SU-DHL-6 (cell line): Measurements from ENCODE around the gene ZNF416.

Experiments used
- H2AFZ ChIP-seq: fragments of 200-600 bp; sonication (generic); 2 replicates; pipeline ENCODE4 v1.6.1; 2014; ENCODE audit warnings: low read depth, mild to moderate bottlenecking, moderate library complexity, mixed read lengths, antibody characterized with exemption, low read length; ENCODE audit not compliant: severe bottlenecking
- H3F3A ChIP-seq: fragments of 200-600 bp; shearing (Covaris generic); 2 replicates; pipeline ENCODE4 v1.6.0; 2016; ENCODE audit warnings: antibody characterized with exemption, mild to moderate bottlenecking; ENCODE audit not compliant: insufficient read depth
- H3K27ac ChIP-seq: fragments of 200-600 bp; sonication (generic); 2 replicates; pipeline ENCODE4 v1.5.1; 2016; ENCODE audit warnings: low read depth, mild to moderate bottlenecking, low read length, moderate library complexity, mixed read lengths
- H3K27me3 ChIP-seq: fragments of 200-600 bp; sonication (generic), shearing (Covaris generic); 2 replicates; pipeline ENCODE4 v1.6.0; 2014; ENCODE audit warnings: mild to moderate bottlenecking, low read length
- H3K36me3 ChIP-seq: fragments of 200-600 bp; sonication (generic); 2 replicates; pipeline ENCODE4 v1.6.1; 2014; ENCODE audit warnings: mild to moderate bottlenecking, low read length, mixed read lengths
- H3K4me2 ChIP-seq: fragments of 300-600, 200-600 bp; shearing (Covaris generic), sonication (generic); 2 replicates; pipeline ENCODE4 v1.6.0; 2014; ENCODE audit warnings: low read length, low read depth, mild to moderate bottlenecking; ENCODE audit not compliant: poor library complexity, severe bottlenecking
- H3K4me3 ChIP-seq: fragments of 200-600 bp; sonication (generic); 2 replicates; pipeline ENCODE4 v1.5.1; 2014; ENCODE audit warnings: antibody characterized with exemption, low read length, mild to moderate bottlenecking, mixed read lengths; ENCODE audit not compliant: insufficient read depth, poor library complexity, severe bottlenecking
- H3K79me2 ChIP-seq: fragments of 200-600 bp; sonication (generic); 2 replicates; pipeline ENCODE4 v1.6.1; 2014; ENCODE audit warnings: mild to moderate bottlenecking, low read length, moderate library complexity; ENCODE audit not compliant: insufficient read depth
- H3K9ac ChIP-seq: fragments of 200-600 bp; sonication (generic); 2 replicates; pipeline ENCODE4 v1.7.0; 2014; ENCODE audit warnings: mild to moderate bottlenecking, low read length
- H3K9me2 ChIP-seq: fragments of 200-600 bp; sonication (generic); replicated peaks from 2 replicates; pipeline ENCODE4 v1.6.1; 2014; ENCODE audit warnings: low read length; ENCODE audit not compliant: insufficient read depth
- H3K9me3 ChIP-seq: fragments of 200-600 bp; sonication (generic); 2 replicates; pipeline ENCODE4 v1.6.1; 2014; ENCODE audit warnings: low read length, mixed read lengths; ENCODE audit not compliant: insufficient read depth
- H4K20me1 ChIP-seq: fragments of 200-600 bp; sonication (generic); 2 replicates; pipeline ENCODE4 v1.6.1; 2014; ENCODE audit warnings: low read depth, mild to moderate bottlenecking, antibody characterized with exemption, low read length, moderate library complexity, mixed read lengths
- EZH2phosphoT487 ChIP-seq: fragments of 200-600 bp; sonication (generic), shearing (Covaris generic); conservative IDR thresholded peaks from 2 replicates; pipeline ENCODE4 v1.6.1; 2018; ENCODE audit warnings: mild to moderate bottlenecking, antibody characterized with exemption, low read length, moderate library complexity, mixed read lengths
- TF ChIP-seq, protein P1 (sequence below): fragments of 200-600 bp; sonication (generic); IDR thresholded peaks from one replicate; pipeline ENCODE4 v1.5.1; 2017; ENCODE audit warnings: antibody characterized with exemption, mild to moderate bottlenecking, low read length, moderate library complexity; ENCODE audit not compliant: insufficient read depth, poor library complexity, severe bottlenecking

Gene ZNF416

DNA sequence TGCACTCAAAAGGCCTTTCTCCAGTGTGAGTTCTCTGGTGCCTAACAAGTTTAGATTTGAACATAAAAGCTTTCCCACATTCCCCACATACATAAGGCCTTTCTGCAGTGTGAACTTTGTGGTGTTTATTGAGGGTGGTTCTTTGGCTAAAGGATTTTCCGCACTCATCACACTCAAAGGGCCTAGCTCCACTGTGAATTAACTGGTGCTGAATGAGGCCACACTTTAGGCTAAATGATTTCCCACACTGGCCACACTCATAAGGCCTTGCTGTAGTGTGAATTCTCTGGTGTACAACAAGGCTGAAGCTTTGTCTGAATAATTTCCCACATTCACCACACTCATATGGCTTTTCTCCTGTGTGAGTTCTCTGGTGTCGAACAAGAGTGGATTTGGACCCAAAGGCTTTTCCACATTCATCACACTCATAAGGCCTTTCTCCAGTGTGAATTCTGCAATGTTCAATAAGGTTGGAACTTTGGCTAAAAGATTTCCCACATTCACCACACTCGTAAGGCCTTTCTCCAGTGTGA, 6.2 kb downstream of the ZNF416 start:
- Histone ChIP-seq H3K79me2 (no peaks in the 10 kb centered on the region; the same call in 1 of the 2 replicates), H3K27me3 (no peaks in the 10 kb centered on the region), H3K9ac (no peak overlapping the region), H3K4me2 (no peak overlapping the region), H3K27ac (no peak overlapping the region), H2AFZ (no peak overlapping the region), H3K36me3 (peaks cover 42% of the 10 kb centered on the region), H3K9me3 (peaks cover 57% of the 10 kb centered on the region; the same call in 1 of the 2 replicates), H3F3A (no peaks in the 10 kb centered on the region), H3K9me2 (no peaks in the 10 kb centered on the region), H4K20me1 (no peaks in the 10 kb centered on the region), H3K4me3 (no peak overlapping the region)
- TF ChIP-seq, protein P1, sequence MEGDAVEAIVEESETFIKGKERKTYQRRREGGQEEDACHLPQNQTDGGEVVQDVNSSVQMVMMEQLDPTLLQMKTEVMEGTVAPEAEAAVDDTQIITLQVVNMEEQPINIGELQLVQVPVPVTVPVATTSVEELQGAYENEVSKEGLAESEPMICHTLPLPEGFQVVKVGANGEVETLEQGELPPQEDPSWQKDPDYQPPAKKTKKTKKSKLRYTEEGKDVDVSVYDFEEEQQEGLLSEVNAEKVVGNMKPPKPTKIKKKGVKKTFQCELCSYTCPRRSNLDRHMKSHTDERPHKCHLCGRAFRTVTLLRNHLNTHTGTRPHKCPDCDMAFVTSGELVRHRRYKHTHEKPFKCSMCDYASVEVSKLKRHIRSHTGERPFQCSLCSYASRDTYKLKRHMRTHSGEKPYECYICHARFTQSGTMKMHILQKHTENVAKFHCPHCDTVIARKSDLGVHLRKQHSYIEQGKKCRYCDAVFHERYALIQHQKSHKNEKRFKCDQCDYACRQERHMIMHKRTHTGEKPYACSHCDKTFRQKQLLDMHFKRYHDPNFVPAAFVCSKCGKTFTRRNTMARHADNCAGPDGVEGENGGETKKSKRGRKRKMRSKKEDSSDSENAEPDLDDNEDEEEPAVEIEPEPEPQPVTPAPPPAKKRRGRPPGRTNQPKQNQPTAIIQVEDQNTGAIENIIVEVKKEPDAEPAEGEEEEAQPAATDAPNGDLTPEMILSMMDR: no peak
- no peak for TF ChIP-seq EZH2phosphoT487

DNA sequence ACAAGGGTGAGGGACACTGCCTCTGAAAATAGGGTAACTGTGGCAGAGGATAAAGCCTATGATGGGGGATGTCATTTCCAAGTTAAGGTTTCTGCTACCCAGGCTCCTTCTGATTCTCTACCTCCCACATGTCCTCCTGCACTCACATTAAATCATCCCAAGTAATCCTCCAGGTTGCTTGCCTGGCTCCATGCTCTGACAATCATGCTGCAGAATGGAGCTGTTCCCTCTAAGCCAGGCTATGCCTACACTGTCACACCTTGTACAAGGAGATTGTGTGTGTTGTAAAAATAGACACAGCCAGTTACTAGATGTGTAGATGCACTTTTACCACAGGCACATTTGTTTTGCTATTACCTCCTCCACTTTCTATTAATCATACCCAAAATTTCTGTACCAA, 8.0 kb downstream of the ZNF416 start:
- Histone ChIP-seq H4K20me1 (no peaks in the 10 kb centered on the region), H3K9me3 (peaks cover 75% of the 10 kb centered on the region), H3K4me2 (no peak overlapping the region), H2AFZ (no peak overlapping the region), H3K36me3 (peaks cover 35% of the 10 kb centered on the region), H3K9me2 (no peaks in the 10 kb centered on the region), H3K27me3 (no peaks in the 10 kb centered on the region), H3K4me3 (no peak overlapping the region), H3K79me2 (no peaks in the 10 kb centered on the region), H3F3A (no peaks in the 10 kb centered on the region), H3K27ac (no peak overlapping the region), H3K9ac (no peak overlapping the region)
- TF ChIP-seq, protein P1: no peak
- no peak for TF ChIP-seq EZH2phosphoT487

DNA sequence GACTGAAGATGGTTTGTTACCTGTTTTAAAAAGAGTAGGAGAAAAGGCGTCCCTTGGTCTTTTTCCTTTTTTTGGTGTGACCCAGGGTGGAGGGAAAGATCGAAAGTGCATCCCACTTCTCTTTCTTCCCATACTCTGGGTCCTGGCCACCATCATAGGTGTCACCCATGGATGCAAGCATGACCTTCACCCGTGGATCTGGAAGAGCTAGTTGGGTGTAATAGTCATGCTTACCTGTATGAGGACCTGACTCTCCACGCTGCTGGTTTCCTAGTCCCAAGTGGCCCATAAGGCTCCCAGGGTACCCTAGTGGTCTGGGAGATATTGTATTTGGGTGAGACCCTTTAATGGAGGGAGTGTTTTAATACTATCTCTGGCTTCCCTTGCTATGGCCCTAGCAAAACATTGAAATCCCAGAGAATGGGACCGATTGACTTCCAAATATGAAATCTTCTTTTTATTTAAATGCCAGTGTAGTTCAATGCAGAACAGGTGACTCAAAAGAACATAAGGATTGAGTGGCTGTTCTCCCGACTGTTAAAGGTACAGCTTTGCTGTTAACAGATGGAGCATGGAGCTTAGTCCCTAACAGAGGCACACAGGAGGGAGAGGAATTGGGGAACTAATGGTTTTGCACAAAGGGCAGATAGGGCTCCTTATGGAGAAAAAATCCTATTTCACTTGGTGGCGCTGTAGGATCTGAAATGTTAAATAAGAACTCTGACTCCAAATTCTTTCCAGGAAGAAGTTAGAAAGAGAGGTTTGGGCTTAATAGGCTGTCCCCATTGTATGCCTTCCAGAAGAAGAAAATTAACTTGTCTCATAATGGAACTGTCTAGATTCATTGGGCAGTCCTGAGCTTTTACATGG, 12.1 kb downstream of the ZNF416 start:
- no peak overlapping the region for H3K27ac ChIP-seq
- H3K36me3 ChIP-seq: no peaks in the 10 kb centered on the region
- H3F3A ChIP-seq: no peaks in the 10 kb centered on the region
- no peaks in the 10 kb centered on the region for H3K79me2 ChIP-seq
- no peaks in the 10 kb centered on the region for H4K20me1 ChIP-seq
- no peak overlapping the region for H3K4me3 ChIP-seq
- H3K4me2 ChIP-seq: no peak overlapping the region
- H3K9ac ChIP-seq: no peak overlapping the region
- H3K9me2 ChIP-seq: no peaks in the 10 kb centered on the region
- H3K27me3 ChIP-seq: no peaks in the 10 kb centered on the region
- TF ChIP-seq EZH2phosphoT487: no peak
- TF ChIP-seq, protein P1: no peak
- H3K9me3 ChIP-seq: peaks cover 64% of the 10 kb centered on the region
- H2AFZ ChIP-seq: no peak overlapping the region
